EL (cell line): ENCODE results near the gene NUP93.

Experiments used
- DNase-seq: peaks from one replicate; pipeline ENCODE4 v3.0.0-alpha.2; 2016

Gene NUP93

GRCh38 chr16:56729735-56730662 is at the start of gene NUP93:
Gene NUP93 (plus strand): TSS chr16:56730129. CDS start chr16:56748248, 18,119 bp downstream.
- peak; percentile 95 for DNase-seq

GRCh38 chr16:56681939-56682702 is 47.8 kb upstream of the NUP93 start, which contains the start of gene MT1X:
Gene MT1X (plus strand): TSS chr16:56682470. CDS start chr16:56682541, 71 bp downstream.
- DNase-seq, result peak; percentile 90

GRCh38 chr16:56682703-56683397 is 47.1 kb upstream of the NUP93 start:
- DNase-seq, result no peak

- DNase-seq, result no peak
These were observed 46.3 kb upstream of the NUP93 start for GRCh38 chr16:56683424-56684172.

- DNase-seq, result no peak
These were observed 45.5 kb upstream of the NUP93 start for GRCh38 chr16:56684256-56684925.

- no peak for DNase-seq
These were observed 44.9 kb upstream of the NUP93 start for GRCh38 chr16:56684926-56685590.

GRCh38 chr16:56686758-56687157 is 43.2 kb upstream of the NUP93 start:
- no peak for DNase-seq

- no peak for DNase-seq
These were observed 41.2 kb upstream of the NUP93 start for GRCh38 chr16:56688762-56689161.

- DNase-seq, result no peak
These were observed 40.8 kb upstream of the NUP93 start for GRCh38 chr16:56689171-56689570.

GRCh38 chr16:56690420-56691122 is 39.4 kb upstream of the NUP93 start:
- no peak for DNase-seq

- peak; percentile 48 for DNase-seq
These were observed 38.0 kb upstream of the NUP93 start for GRCh38 chr16:56691885-56692284.

- DNase-seq, result no peak
These were observed 34.7 kb upstream of the NUP93 start for GRCh38 chr16:56695246-56695645.

GRCh38 chr16:56697456-56698155 is 32.3 kb upstream of the NUP93 start:
- DNase-seq, result no peak

GRCh38 chr16:56700195-56700594 is 29.7 kb upstream of the NUP93 start:
- no peak for DNase-seq

- no peak for DNase-seq
These were observed 29.3 kb upstream of the NUP93 start for GRCh38 chr16:56700631-56701030.

- DNase-seq, result no peak
These were observed 28.4 kb upstream of the NUP93 start for GRCh38 chr16:56701534-56701933.

GRCh38 chr16:56702836-56703235 is 27.1 kb upstream of the NUP93 start:
- DNase-seq, result no peak

GRCh38 chr16:56708525-56709442 is 21.1 kb upstream of the NUP93 start:
- no peak for DNase-seq
